Left ventricle myocardium inferior (tissue), 1 donor: ENCODE results near the gene FGD4. TPM values are rescaled to one million over a fixed set of nuclear protein-coding genes. Genes with fewer than 3 reads are reported as not detected.
"Not testable (repeated sequence)": the region's sequence is repeated elsewhere in the genome, so short reads cannot be mapped to it uniquely, and the experiment has no call there.

Experiments used
- DNase-seq: peaks from one replicate; pipeline ENCODE4 v3.0.0-alpha.2; 2020
- H3K27ac ChIP-seq: fragments of 200-600 bp; replicated peaks from 2 replicates; pipeline ENCODE4 v1.8.0; 2021
- H3K27me3 ChIP-seq: fragments of 200-600 bp; 2 replicates; pipeline ENCODE4 v1.8.0; 2021; ENCODE audit warnings: low read depth
- H3K36me3 ChIP-seq: fragments of 200-600 bp; 2 replicates; pipeline ENCODE4 v1.8.0; 2021
- H3K4me1 ChIP-seq: fragments of 200-600 bp; 2 replicates; pipeline ENCODE4 v1.8.0; 2021
- H3K4me3 ChIP-seq: fragments of 200-600 bp; 2 replicates; pipeline ENCODE4 v1.8.0; 2021; ENCODE audit warnings: mild to moderate bottlenecking, moderate library complexity
- H3K9me3 ChIP-seq: fragments of 200-600 bp; replicated peaks from 2 replicates; pipeline ENCODE4 v1.8.0; 2021
- CTCF ChIP-seq: fragments of 200-600 bp; IDR thresholded peaks from 2 replicates; pipeline ENCODE4 v1.8.0; 2021; ENCODE audit warnings: antibody characterized with exemption, mild to moderate bottlenecking, borderline replicate concordance
- intact Hi-C: fragments of 100-400 bp; cut with micrococcal nuclease; formaldehyde crosslinking; loops from one replicate; pipeline ENCODE4 v1.11.0; 2022
- total RNA-seq: library from RNA; stranded (reverse); fragmentation: NEBNext Ultra II Directional; extraction: Animal tissue kit (Norgen Biotek cat#: 25700); gene quantifications from one replicate; pipeline ENCODE4 v1.2.1, GENCODE V29; 2021
- donor health status: DM: no; HTN: yes; CAD: no; lungs with severe emphysema.

Gene FGD4
- total RNA-seq, 1 donor from 2014 or later = 30.5 TPM

- DNase-seq = no peak
- Histone ChIP-seq H3K9me3 (no peaks in the 10 kb centered on the region), H3K4me1 (peaks cover 82% of the 10 kb centered on the region), H3K4me3 (peak overlapping the region; percentile 57), H3K27me3 (no peaks in the 10 kb centered on the region), H3K36me3 (no peaks in the 10 kb centered on the region), H3K27ac (peak overlapping the region; percentile 54)
- no peak for TF ChIP-seq CTCF
- intact Hi-C loops = no loop called here
Measured at GRCh38 chr12:32504591-32504990, 105.2 kb downstream of the FGD4 start.

GRCh38 chr12:32505067-32505945 lies 105.9 kb downstream of the FGD4 start:
- no peak for DNase-seq
- intact Hi-C loops = no loop called here
- Histone ChIP-seq H3K36me3 (no peaks in the 10 kb centered on the region), H3K27ac (peak overlapping the region; percentile 54), H3K4me1 (peaks cover 86% of the 10 kb centered on the region), H3K27me3 (no peaks in the 10 kb centered on the region), H3K9me3 (no peaks in the 10 kb centered on the region), H3K4me3 (no peak overlapping the region)
- no peak for TF ChIP-seq CTCF

- H3K4me3 ChIP-seq, H3K27me3 ChIP-seq, H3K9me3 ChIP-seq, H3K36me3 ChIP-seq, H3K27ac ChIP-seq, DNase-seq, intact Hi-C loops: not testable (repeated sequence)
- peaks cover 79% of the 10 kb centered on the region for H3K4me1 ChIP-seq
Measured at GRCh38 chr12:32507096-32507941, 108.0 kb downstream of the FGD4 start.

GRCh38 chr12:32507942-32508320 lies 108.6 kb downstream of the FGD4 start:
- no peak for TF ChIP-seq CTCF
- intact Hi-C loops = no loop called here
- H3K36me3 ChIP-seq = no peaks in the 10 kb centered on the region
- H3K9me3 ChIP-seq = no peaks in the 10 kb centered on the region
- H3K27ac ChIP-seq = no peak overlapping the region
- no peak for DNase-seq
- no peak overlapping the region for H3K4me3 ChIP-seq
- no peaks in the 10 kb centered on the region for H3K27me3 ChIP-seq
- H3K4me1 ChIP-seq = peaks cover 78% of the 10 kb centered on the region

- DNase-seq = no peak
- TF ChIP-seq CTCF = no peak
- Histone ChIP-seq H3K4me1 (peaks cover 78% of the 10 kb centered on the region), H3K4me3 (no peak overlapping the region), H3K9me3 (no peaks in the 10 kb centered on the region), H3K36me3 (no peaks in the 10 kb centered on the region), H3K27ac (peak overlapping the region; percentile 2), H3K27me3 (no peaks in the 10 kb centered on the region)
- intact Hi-C loops = no loop called here
Measured at GRCh38 chr12:32508626-32509025, 109.3 kb downstream of the FGD4 start.
